ENCODE measurements around the gene TBC1D22A. TPM values are rescaled to one million over a fixed set of nuclear protein-coding genes. Genes with fewer than 3 reads are reported as not detected.

Gene TBC1D22A
- total RNA-seq, 4 donors from 2014 or later: 18.8 to 25.2 (median 23.1) TPM

- no peak for DNase-seq
- Histone ChIP-seq H3K4me3 (no peak overlapping the region), H3K9me3 (no peaks in the 10 kb centered on the region), H3K36me3 (no peaks in the 10 kb centered on the region), H3K27me3 (no peaks in the 10 kb centered on the region), H3K4me1 (peaks cover 4% of the 10 kb centered on the region in 2 donors), H3K27ac (no peak overlapping the region)
- TF ChIP-seq CTCF (IDR thresholded peaks at IDR 0.05 in 4 of 5, conservative IDR thresholded peaks at IDR 0.05 in 1 of 5) (no peak), POLR2A (IDR thresholded peaks at IDR 0.05) (no peak)
- no peak for ATAC-seq
- intact Hi-C loops (cut with DNase I; ENCODE audit: low total_unique reads) (no loop called here), in situ Hi-C loops (cut with MboI; ENCODE audit: low sequenced_read_pairs in 4 of 4) (no loop called here)
These were observed 107.5 kb downstream of the TBC1D22A start for GRCh38 chr22:46869831-46870441.

DNA sequence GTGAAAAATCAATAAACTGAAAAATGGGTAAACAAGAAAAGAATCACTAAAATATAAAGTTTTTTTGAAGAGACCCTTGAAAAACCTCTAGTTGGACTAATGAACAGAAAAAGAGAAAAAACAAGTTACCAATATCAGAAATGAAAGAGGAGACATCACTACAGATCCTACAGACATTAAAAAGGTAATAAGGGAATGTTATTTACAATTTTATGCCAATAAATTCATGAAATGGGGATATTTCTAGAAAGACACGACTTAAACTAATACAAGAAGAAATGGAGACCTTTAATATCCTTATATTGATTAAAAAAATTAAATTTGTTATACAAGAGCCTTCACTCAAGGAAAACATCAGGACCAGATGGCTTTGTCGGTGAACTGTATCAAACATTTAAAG lies 109.4 kb downstream of the TBC1D22A start:
- peaks cover 4 to 9% of the 10 kb centered on the region in 2 donors for H3K4me1 ChIP-seq
- no peak for TF ChIP-seq CTCF (IDR thresholded peaks at IDR 0.05 in 4 of 5, conservative IDR thresholded peaks at IDR 0.05 in 1 of 5)
- no peaks in the 10 kb centered on the region for H3K36me3 ChIP-seq
- no peaks in the 10 kb centered on the region for H3K27me3 ChIP-seq
- ATAC-seq (no peak), DNase-seq (no peak)
- intact Hi-C loops (cut with DNase I; ENCODE audit: low total_unique reads) (no loop called here), in situ Hi-C loops (cut with MboI; ENCODE audit: low sequenced_read_pairs in 4 of 4) (no loop called here)
- H3K9me3 ChIP-seq: no peaks in the 10 kb centered on the region
- H3K4me3 ChIP-seq: no peak overlapping the region
- no peak overlapping the region for H3K27ac ChIP-seq

DNA sequence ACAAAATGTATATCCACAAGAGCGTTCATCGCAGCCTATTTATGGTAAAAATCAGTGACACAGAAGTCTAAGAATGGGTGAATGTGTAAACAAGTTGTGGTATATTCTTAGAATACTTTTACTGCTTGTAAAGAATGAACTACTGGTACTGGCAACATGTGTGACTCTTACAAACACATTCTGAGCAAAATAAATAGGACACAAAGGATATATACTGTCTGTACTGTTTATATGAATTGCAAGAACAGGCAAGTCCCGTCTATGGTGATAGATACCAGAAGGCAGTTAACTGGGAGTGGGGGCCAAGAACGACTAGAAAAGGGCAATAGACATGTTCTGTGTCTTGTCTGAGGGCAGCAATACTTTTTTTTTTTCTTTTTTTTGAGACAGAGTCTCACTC lies 112.6 kb downstream of the TBC1D22A start:
- no peak for ATAC-seq
- Histone ChIP-seq H3K4me1 (peaks cover 8 to 9% of the 10 kb centered on the region in 2 donors), H3K4me3 (no peak overlapping the region), H3K27ac (no peak overlapping the region), H3K27me3 (no peaks in the 10 kb centered on the region), H3K36me3 (no peaks in the 10 kb centered on the region), H3K9me3 (no peaks in the 10 kb centered on the region)
- in situ Hi-C loops (cut with MboI; ENCODE audit: low sequenced_read_pairs in 4 of 4) (no loop called here), intact Hi-C loops (cut with DNase I; ENCODE audit: low total_unique reads) (no loop called here)
- no peak for TF ChIP-seq CTCF (IDR thresholded peaks at IDR 0.05 in 4 of 5, conservative IDR thresholded peaks at IDR 0.05 in 1 of 5)
- no peak for TF ChIP-seq POLR2A (IDR thresholded peaks at IDR 0.05)
- no peak for DNase-seq

DNA sequence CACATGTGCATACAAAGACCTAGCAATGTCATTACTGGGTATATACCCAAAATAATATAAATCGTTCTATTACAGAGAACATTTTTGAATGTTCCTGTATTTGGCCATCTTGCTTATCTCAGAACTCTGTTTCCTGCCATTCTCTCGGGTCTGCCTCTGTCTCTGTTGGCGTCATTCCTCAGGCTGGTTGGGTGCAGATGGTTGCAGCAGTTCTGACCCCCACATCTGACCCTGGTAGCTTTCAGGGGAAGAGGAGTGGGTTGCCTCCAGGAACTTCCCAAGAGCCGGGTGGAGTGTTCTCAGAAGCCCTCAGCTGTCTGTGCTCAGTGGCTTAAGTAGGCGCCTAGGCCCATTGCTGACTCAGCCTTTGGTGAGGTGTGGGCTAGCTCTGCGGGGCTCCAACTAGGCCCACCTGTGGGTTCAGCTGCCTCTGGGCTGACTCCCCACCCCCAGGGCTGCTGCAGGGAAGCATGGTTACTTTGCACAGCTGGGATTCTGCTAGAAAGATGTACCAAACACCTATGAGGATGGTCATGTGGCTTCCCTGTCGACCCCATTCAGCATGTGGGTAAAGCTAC lies 114.0 kb downstream of the TBC1D22A start:
- TF ChIP-seq POLR2A (IDR thresholded peaks at IDR 0.05) (no peak), CTCF (IDR thresholded peaks at IDR 0.05 in 4 of 5, conservative IDR thresholded peaks at IDR 0.05 in 1 of 5) (no peak)
- DNase-seq (no peak), ATAC-seq (no peak)
- intact Hi-C loops (cut with DNase I; ENCODE audit: low total_unique reads) (no loop called here), in situ Hi-C loops (cut with MboI; ENCODE audit: low sequenced_read_pairs in 4 of 4) (no loop called here)
- Histone ChIP-seq H3K9me3 (no peaks in the 10 kb centered on the region), H3K36me3 (no peaks in the 10 kb centered on the region), H3K27ac (no peak overlapping the region), H3K4me3 (no peak overlapping the region), H3K27me3 (no peaks in the 10 kb centered on the region), H3K4me1 (peaks cover 9 to 15% of the 10 kb centered on the region in 2 donors)

Measured in gastrocnemius medialis (tissue), 4 donors.